Esophagus squamous epithelium (tissue), 4 donors: ENCODE results near the gene NFYB.

Experiments used
- POLR2A ChIP-seq, 4 donors: fragments of 450-650 bp; IDR thresholded peaks; one replicate each; pipeline ENCODE4 v1.6.1; 2017; ENCODE audit warnings: antibody characterized with exemption in 4 of 4, mild to moderate bottlenecking in 4 of 4, moderate library complexity in 3 of 4
- TF ChIP-seq, protein P1 (sequence below), 6 experiments: fragments of 450-650 bp in 4 of 6; fragments of 200-600 bp in 2 of 6; sonication (generic) in 2 of 6; IDR thresholded peaks; one replicate each; pipeline ENCODE4 v1.5.1; 2016 to 2019; ENCODE audit warnings: antibody characterized with exemption in 6 of 6, mild to moderate bottlenecking in 4 of 6, moderate library complexity in 4 of 6

DNA sequence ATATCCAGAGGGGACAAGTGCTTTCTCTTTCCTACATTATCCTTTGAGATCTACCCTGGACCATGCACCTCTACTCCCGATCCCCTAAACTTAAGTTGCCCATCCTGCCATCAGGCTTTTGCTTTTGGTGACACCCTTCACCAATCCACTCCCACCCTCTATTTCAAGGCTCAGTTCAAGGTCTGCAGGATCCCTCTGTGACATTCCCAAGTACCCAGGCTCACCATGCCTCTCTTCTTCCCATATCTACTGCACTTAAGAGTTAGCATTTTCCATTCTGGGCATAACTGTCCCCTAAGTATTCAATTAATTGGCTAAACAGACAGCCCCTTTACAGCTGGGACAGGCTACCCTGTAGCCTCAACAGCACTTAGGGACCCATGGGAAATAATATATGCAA is 3.1 kb downstream of the NFYB start:
- no peak for TF ChIP-seq POLR2A (IDR thresholded peaks at IDR 0.05)
- TF ChIP-seq, protein P1, sequence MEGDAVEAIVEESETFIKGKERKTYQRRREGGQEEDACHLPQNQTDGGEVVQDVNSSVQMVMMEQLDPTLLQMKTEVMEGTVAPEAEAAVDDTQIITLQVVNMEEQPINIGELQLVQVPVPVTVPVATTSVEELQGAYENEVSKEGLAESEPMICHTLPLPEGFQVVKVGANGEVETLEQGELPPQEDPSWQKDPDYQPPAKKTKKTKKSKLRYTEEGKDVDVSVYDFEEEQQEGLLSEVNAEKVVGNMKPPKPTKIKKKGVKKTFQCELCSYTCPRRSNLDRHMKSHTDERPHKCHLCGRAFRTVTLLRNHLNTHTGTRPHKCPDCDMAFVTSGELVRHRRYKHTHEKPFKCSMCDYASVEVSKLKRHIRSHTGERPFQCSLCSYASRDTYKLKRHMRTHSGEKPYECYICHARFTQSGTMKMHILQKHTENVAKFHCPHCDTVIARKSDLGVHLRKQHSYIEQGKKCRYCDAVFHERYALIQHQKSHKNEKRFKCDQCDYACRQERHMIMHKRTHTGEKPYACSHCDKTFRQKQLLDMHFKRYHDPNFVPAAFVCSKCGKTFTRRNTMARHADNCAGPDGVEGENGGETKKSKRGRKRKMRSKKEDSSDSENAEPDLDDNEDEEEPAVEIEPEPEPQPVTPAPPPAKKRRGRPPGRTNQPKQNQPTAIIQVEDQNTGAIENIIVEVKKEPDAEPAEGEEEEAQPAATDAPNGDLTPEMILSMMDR (IDR thresholded peaks at IDR 0.05), result no peak
